ENCODE data around the gene VSNL1. TPM values are rescaled to one million over a fixed set of nuclear protein-coding genes. Genes with fewer than 3 reads are reported as not detected.

VSNL1 gene
- total RNA-seq, 1 donor from 2014 or later: 0.83 TPM

GRCh38 chr2:17583646-17584045 is 43.1 kb downstream of the VSNL1 start:
- H3K4me1 Mint-ChIP-seq: peaks cover 7% of the 10 kb centered on the region
- no peaks in the 10 kb centered on the region for H3K36me3 Mint-ChIP-seq
- H3K27ac Mint-ChIP-seq: no peak overlapping the region
- no peak for TF ChIP-seq CTCF (IDR thresholded peaks at IDR 0.05; ENCODE audit: unreplicated experiment)
- H3K9me3 Mint-ChIP-seq: no peaks in the 10 kb centered on the region
- H3K4me3 Mint-ChIP-seq: no peak overlapping the region
- H3K27me3 Mint-ChIP-seq (ENCODE audit: low read depth): no peaks in the 10 kb centered on the region
- no peak for DNase-seq (ENCODE audit: low spot score in 2 of 2, unreplicated experiment in 2 of 2)

DNA sequence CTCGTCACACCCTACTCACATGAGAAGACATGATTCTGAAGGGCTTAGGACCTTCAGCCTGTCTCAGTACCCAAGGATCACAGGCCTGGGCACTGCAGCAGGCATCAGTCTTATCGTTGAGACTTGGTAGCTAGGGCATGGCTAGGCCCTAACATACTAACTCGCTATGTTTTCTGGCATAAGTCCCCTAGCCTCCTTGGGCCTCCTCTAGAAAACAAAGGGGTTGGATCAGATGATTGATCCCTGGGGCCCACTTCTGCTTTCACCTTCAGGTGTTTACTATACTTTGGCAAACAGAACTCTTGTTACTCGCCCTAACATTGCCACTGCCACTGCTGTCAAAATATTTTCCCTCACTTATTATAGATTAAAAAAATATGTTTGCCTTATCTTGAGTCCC is 44.2 kb downstream of the VSNL1 start:
- peaks cover 7% of the 10 kb centered on the region for H3K4me1 Mint-ChIP-seq
- no peak overlapping the region for H3K27ac Mint-ChIP-seq

DNA sequence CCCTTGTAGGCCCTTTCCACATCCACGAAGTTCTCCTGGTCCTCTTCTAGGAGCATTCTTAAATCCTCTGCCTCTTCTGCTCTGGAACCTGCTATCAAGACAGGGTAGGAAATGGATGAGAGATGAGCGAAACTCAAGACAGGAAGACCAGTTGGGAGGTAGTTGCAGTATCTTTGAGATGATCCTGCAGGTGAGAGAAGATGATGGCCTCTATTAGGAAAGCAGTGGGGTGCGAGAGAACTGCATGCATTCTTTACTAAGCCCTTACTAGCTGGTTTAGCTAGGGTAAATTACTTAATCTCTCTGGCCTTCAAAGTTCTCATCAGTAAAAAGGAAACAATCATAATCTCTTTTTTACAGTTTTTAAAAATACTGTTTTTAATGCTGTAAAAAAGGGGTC is 47.0 kb downstream of the VSNL1 start:
- Mint-ChIP-seq H3K27ac (no peak overlapping the region), H3K27me3 (ENCODE audit: low read depth) (no peaks in the 10 kb centered on the region), H3K36me3 (no peaks in the 10 kb centered on the region), H3K9me3 (no peaks in the 10 kb centered on the region), H3K4me1 (peaks cover 16% of the 10 kb centered on the region), H3K4me3 (no peak overlapping the region)
- TF ChIP-seq CTCF (IDR thresholded peaks at IDR 0.05; ENCODE audit: unreplicated experiment): no peak
- no peak for DNase-seq (ENCODE audit: low spot score in 2 of 2, unreplicated experiment in 2 of 2)

More for the DNA sequence above, 44.2 kb downstream of the VSNL1 start:
- Mint-ChIP-seq H3K4me3 (no peak overlapping the region), H3K27me3 (ENCODE audit: low read depth) (no peaks in the 10 kb centered on the region), H3K9me3 (no peaks in the 10 kb centered on the region), H3K36me3 (no peaks in the 10 kb centered on the region)
- no peak for TF ChIP-seq CTCF (IDR thresholded peaks at IDR 0.05; ENCODE audit: unreplicated experiment)
- no peak for DNase-seq (ENCODE audit: low spot score in 2 of 2, unreplicated experiment in 2 of 2)

GRCh38 chr2:17588031-17588430 is 47.5 kb downstream of the VSNL1 start:
- Mint-ChIP-seq H3K9me3 (no peaks in the 10 kb centered on the region), H3K4me3 (no peak overlapping the region), H3K4me1 (peaks cover 16% of the 10 kb centered on the region), H3K36me3 (no peaks in the 10 kb centered on the region), H3K27me3 (ENCODE audit: low read depth) (no peaks in the 10 kb centered on the region), H3K27ac (no peak overlapping the region)
- no peak for TF ChIP-seq CTCF (IDR thresholded peaks at IDR 0.05; ENCODE audit: unreplicated experiment)
- DNase-seq (ENCODE audit: low spot score in 2 of 2, unreplicated experiment in 2 of 2): no peak

GRCh38 chr2:17589406-17590035 is 49.0 kb downstream of the VSNL1 start:
- no peaks in the 10 kb centered on the region for H3K36me3 Mint-ChIP-seq
- H3K9me3 Mint-ChIP-seq: no peaks in the 10 kb centered on the region
- TF ChIP-seq CTCF (IDR thresholded peaks at IDR 0.05; ENCODE audit: unreplicated experiment): no peak
- H3K4me1 Mint-ChIP-seq: peaks cover 31% of the 10 kb centered on the region
- no peak for DNase-seq (ENCODE audit: low spot score in 2 of 2, unreplicated experiment in 2 of 2)
- H3K27me3 Mint-ChIP-seq (ENCODE audit: low read depth): no peaks in the 10 kb centered on the region
- no peak overlapping the region for H3K27ac Mint-ChIP-seq
- H3K4me3 Mint-ChIP-seq: no peak overlapping the region
